Tibial nerve (tissue), 4 donors: Measurements from ENCODE around the gene ARL6IP1.

Experiments used
- CTCF ChIP-seq, 5 experiments: fragments of 200-600 bp in 3 of 5; fragments of 450-650 bp in 2 of 5; sonication (generic) in 3 of 5; IDR thresholded peaks; one replicate each; pipeline ENCODE4 v1.5.1; 2016 to 2019; ENCODE audit warnings: antibody characterized with exemption in 5 of 5, mild to moderate bottlenecking in 3 of 5, moderate library complexity in 2 of 5
- EP300 ChIP-seq, 2 donors: sonication (generic); formaldehyde crosslinking; IDR thresholded peaks; one replicate each; pipeline ENCODE4 v1.6.1; 2017; ENCODE audit warnings: antibody characterized with exemption in 2 of 2, mild to moderate bottlenecking in 1 of 2

- TF ChIP-seq CTCF (IDR thresholded peaks at IDR 0.05) = no peak
- no peak for TF ChIP-seq EP300 (IDR thresholded peaks at IDR 0.05)
Measured at GRCh38 chr16:18805257-18805773, 4.0 kb upstream of the ARL6IP1 start.
